Glomerular endothelial cell (primary cell): ENCODE data around the gene IL2RA. TPM values are rescaled to one million over a fixed set of nuclear protein-coding genes. Genes with fewer than 3 reads are reported as not detected.
"Not testable (repeated sequence)": the region's sequence is repeated elsewhere in the genome, so short reads cannot be mapped to it uniquely, and the experiment has no call there.

Experiments
- DNase-seq: peaks from one replicate; pipeline ENCODE4 v3.0.0-alpha.2; 2011; ENCODE audit warnings: low read depth, low spot score; ENCODE audit errors: extremely low read depth
- total RNA-seq: library from RNA; depleted of rRNA; stranded (reverse); fragments of >200 nt; gene quantifications from 2 replicates; pipeline ENCODE4 v1.2.3, GENCODE V29; 2015

IL2RA gene
- total RNA-seq, 1 donor from 2014 or later, result not detected

DNA sequence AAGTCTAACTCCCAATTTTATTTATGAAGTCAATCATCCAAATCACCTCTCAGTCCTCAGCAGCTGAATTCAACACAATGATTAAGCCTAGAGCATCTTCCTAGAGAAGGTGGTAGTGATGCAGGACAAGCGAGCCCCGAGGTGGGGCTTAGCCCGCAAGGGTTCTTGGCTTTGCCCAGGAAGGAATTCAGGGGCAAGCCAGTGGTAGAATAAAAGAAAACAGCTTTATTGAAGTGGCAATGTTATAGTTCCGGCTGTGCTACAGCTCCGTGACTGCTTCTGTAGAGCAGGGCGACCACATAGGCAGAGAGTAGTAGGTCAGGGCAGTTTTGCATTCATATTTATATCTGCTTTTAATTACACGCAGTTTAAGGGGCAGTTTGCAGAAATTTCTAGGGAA is 18.1 kb downstream of the IL2RA start:
- DNase-seq, result no peak

GRCh38 chr10:6043377-6043776 is 18.8 kb downstream of the IL2RA start:
- not testable (repeated sequence) for DNase-seq

DNA sequence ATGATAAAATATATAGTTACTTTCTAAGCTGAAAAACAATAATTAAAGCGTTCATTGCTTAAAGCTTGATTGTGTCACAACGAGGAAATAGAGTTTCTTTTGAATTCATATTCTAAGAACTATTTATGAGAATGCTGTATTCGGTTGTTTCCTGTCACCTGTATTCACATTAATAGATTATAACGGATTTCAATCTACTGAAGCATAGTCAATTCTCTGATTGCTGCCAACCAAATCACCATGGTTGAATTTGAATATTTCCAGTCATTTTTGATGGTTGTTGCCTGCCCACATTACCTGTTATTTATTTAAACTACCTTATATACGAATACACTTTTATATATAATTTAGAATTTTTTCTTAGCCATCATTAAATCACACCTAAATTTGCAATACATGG is 22.0 kb downstream of the IL2RA start:
- no peak for DNase-seq

DNA sequence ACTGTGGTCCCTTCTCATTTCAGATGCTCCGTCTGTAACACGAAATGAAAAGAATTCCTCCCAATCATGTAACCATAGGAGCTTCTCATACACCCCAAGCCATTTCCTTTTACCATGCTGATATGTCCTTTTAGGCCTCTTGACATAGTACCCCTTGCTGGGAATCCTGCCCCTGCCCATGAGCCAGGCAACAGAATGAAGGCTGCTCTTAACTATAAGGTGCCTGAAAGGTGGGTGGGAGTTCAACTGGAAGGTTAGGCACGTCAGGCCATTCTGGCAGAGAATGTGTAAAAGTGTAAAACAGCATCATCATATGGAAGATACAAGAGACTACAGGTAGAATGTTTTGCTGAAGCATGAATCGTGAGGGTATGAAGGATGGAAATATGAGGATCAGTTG is 22.5 kb downstream of the IL2RA start:
- DNase-seq, result no peak

- DNase-seq, result no peak
Measured at GRCh38 chr10:6038071-6038631, 24.0 kb downstream of the IL2RA start.

DNA sequence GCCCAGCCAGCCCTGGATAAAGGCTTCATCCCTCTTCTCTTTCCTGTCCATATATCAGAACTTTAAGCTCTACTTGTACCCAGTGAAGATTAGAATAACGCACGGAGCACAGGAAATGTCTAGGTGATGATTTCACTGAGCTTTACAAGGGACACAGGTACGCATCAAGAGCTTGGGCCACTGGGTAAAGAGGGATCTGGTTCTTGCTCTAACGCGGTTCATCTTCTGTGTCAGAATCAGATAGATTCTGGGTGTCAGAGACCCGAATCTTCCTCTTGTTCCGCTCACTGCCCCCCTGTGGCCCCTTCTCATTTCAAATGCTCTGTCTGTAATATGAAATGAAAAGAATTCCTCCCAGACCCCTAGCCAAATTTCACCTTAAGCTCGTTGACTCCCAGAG is 24.7 kb downstream of the IL2RA start:
- no peak for DNase-seq

DNA sequence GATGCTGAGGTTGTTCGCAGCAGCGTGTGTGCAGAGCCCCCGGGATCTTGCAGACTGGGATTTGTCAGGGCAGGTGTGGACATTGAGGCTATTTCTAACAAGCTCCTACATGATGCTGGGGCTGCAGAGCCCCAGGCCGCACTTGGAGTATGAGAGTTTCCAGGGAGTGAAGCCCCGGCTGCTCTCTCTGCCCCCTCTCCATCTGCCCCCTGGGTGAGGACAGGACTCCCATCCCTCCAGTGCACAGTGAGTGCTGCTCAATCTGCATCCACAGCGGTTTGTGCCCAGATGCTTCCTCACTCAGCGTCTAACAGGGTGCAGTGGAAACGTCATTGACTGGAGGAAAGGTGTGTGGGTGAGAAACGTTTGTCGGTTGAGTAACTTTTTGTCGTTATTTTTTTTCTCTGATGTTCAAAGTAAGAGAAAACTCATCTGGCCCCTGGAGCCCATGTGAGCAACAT is 25.3 kb downstream of the IL2RA start:
- no peak for DNase-seq

DNA sequence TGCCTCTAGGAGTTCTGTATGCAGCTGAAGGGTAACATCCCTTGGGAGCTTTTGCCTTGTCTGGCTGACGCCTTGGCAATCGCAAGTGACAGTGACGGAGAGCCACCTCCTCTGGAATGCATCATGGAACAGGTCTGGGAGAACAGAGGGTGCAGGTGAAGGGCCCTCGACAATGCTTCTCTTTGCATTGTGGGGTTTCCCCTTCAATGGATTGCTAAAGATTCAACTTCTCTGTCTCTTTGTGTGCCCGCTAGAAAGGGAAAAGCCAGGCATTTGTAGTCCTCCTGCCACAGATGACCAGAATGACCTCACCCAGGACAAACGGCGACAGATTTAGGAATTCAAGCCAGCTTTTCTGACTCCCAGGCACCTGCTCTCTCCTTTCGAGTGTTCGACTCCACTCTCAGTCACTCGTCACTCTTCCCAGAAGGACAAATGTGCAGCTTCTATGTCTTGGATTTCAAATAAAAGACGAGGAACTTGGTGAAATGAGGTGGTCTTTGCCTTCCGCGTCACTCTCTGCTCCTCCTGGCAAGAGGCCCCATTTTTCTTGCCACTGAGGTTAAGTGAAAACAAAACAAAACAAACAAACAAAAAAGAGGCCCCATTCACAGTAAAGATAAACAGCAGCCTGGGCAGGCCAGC is 26.1 kb downstream of the IL2RA start:
- no peak for DNase-seq

GRCh38 chr10:6035101-6035834 is 26.9 kb downstream of the IL2RA start:
- no peak for DNase-seq

- DNase-seq, result no peak
Measured at GRCh38 chr10:6034371-6034770, 27.8 kb downstream of the IL2RA start.

- no peak for DNase-seq
Measured at GRCh38 chr10:6033954-6034353, 28.2 kb downstream of the IL2RA start.

DNA sequence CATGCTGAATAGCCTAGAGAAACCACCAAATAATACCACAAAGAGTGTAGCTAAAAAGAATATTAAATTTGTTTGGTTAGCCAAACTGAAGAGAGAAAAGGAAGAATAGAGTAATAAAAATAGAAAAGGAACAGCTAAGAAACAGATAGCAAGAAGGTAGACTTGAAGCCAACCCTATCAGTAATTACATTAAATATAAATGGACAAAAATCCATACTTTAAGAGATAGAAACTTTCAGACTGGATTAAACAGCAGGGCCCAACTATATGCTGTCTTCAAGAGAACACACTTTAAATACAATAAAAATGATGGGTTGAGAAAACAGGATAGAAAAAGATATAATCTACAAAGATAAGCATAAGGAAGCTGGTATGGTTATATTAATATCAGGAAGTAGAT is 31.2 kb downstream of the IL2RA start:
- DNase-seq, result no peak

- no peak for DNase-seq
Measured at GRCh38 chr10:6030217-6030616, 31.9 kb downstream of the IL2RA start.

DNA sequence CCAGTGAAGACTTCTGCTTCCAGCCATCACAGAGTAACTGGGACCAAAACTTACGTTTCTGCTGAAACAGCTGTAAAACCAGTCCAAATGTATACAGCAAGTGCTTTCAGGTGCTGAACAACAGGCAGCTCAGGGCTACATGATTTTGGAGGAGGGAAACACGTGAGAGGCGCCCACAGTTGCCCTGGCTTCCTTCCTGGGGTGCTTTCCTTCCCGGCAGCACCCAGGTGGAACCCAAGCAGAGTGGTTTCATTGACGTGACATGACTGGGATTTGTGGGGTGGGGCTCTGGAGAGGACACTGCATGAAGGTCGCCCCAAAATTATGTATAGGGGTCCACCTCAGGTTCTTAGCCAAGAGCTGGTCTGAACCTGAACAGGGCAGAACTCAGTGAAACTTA is 34.2 kb downstream of the IL2RA start:
- DNase-seq, result no peak

GRCh38 chr10:6025683-6026255 is 36.4 kb downstream of the IL2RA start:
- no peak for DNase-seq

GRCh38 chr10:6024334-6024682 is 37.9 kb downstream of the IL2RA start:
- DNase-seq, result no peak

- DNase-seq, result no peak
Measured at GRCh38 chr10:6023661-6024333, 38.4 kb downstream of the IL2RA start.

GRCh38 chr10:6022660-6023059 is 39.5 kb downstream of the IL2RA start:
- DNase-seq, result no peak

DNA sequence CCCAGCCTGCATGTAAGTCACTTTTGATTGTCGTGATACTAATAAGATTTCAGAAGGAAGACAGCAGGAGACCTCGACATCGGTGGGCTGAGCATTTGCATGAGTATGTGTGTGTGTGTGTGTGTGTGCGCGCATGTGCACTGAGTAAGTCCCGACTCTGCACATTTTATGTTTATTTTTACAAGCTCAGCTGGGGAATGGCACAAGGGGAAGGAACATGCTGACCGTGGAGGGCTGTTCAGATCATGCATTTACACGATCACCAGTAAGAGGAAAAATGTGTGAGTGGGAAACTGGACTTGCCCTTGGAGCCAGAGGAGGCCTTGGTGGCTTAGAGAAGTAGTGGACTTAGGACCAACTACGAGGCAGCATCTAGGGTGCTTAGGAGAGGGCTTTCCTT is 41.3 kb downstream of the IL2RA start:
- DNase-seq, result no peak

GRCh38 chr10:6019796-6020195 is 42.4 kb downstream of the IL2RA start:
- DNase-seq, result no peak

DNA sequence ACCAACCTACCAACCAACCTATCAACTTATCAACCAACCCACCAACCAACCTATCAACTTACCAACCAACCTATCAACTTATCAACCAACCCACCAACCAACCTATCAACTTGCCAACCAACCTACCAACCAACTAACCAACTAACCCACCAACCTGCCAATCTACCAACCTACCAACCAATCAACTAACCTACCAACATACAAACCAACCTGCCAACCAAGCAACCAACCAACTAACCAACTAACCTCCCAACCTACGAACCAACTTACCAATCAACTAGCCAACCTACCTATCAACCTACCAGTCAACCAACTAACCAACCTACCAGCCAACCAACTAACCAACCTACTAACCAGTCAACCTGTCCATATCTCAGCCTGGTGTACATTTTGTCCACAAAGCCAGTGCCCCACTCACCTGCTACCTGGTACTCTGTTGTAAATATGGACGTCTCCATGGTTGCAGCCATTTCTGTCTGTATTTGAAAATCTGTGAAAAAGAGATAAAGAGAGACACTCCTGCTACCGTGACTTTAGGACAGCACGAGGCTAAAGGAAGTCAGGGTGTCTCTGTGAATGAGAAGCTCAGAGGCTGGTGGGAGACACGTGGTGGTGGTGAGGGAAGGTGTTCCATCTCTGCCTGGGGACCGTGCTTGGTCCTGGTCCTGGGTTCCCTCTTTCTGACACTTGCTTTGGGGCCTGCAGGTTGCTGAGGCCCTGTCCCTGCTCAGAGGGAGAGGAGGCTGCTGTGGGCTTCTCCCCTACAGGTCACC is 43.0 kb downstream of the IL2RA start:
- no peak for DNase-seq
